ENCODE results near the gene MATN1. TPM values are rescaled to one million over a fixed set of nuclear protein-coding genes. Genes with fewer than 3 reads are reported as not detected.

The MATN1 gene
- total RNA-seq, 2 donors from 2014 or later = not detected

DNA sequence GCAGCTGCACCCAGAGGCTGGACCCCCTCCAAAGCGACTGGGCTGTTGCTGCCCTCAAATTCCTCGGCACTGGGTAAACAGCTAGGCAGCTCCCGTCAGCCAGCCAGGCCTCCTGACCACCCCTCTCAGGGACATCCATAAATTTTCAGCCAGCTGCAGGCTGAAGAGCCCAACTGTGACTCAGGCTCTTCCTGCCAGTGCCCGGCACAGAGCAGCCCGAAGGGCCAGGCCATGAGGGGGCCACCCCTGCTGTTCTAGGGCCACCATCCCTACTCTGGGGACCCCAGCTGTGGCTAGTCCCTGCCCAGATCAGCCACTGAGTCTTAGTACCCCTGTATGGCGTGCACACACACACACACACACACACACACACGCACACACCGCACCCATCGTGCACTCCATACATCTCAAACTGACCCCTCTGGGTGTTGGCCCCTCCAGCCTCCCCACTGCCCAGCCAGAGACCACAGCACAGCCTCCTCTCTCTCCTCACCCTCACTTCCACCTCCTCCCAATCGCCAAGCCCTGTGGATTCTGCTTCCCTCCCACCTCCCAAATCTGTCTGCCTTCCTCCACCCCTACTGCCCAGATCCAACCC lies 40.4 kb upstream of the MATN1 start:
- Histone ChIP-seq H3K36me3 (ENCODE audit: control insufficient read depth, insufficient read depth, low read length) (no peaks in the 10 kb centered on the region), H3K4me1 (ENCODE audit: control insufficient read depth, insufficient read depth, low read length) (no peaks in the 10 kb centered on the region), H3K27ac (ENCODE audit: low read depth, low read length) (no peak overlapping the region), H3K9me3 (ENCODE audit: control insufficient read depth, low read length) (peaks cover 5% of the 10 kb centered on the region), H3K9ac (ENCODE audit: extremely low read depth, low read length, poor library complexity, severe bottlenecking) (no peak overlapping the region), H3K27me3 (ENCODE audit: control insufficient read depth, insufficient read depth, low read length, poor library complexity, severe bottlenecking) (no peaks in the 10 kb centered on the region), H3K4me3 (ENCODE audit: low read length) (no peak overlapping the region)
- H3K4me1 Mint-ChIP-seq = peaks cover 14% of the 10 kb centered on the region
- WGBS, 2 experiments (ENCODE audit: insufficient coverage in 1 of 2, insufficient read length in 1 of 2) = 83 to 97% methylated on average over 3 to 10 of the region's 10 CpGs
- H3K9me3 Mint-ChIP-seq = no peaks in the 10 kb centered on the region
- no peak overlapping the region for H3K27ac Mint-ChIP-seq
- H3K4me3 Mint-ChIP-seq = no peak overlapping the region
- TF ChIP-seq, protein P1, sequence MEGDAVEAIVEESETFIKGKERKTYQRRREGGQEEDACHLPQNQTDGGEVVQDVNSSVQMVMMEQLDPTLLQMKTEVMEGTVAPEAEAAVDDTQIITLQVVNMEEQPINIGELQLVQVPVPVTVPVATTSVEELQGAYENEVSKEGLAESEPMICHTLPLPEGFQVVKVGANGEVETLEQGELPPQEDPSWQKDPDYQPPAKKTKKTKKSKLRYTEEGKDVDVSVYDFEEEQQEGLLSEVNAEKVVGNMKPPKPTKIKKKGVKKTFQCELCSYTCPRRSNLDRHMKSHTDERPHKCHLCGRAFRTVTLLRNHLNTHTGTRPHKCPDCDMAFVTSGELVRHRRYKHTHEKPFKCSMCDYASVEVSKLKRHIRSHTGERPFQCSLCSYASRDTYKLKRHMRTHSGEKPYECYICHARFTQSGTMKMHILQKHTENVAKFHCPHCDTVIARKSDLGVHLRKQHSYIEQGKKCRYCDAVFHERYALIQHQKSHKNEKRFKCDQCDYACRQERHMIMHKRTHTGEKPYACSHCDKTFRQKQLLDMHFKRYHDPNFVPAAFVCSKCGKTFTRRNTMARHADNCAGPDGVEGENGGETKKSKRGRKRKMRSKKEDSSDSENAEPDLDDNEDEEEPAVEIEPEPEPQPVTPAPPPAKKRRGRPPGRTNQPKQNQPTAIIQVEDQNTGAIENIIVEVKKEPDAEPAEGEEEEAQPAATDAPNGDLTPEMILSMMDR (conservative IDR thresholded peaks at IDR 0.05) = no peak
- DNase-seq = no peak
- H3K36me3 Mint-ChIP-seq (ENCODE audit: low read depth) = no peaks in the 10 kb centered on the region
- no peaks in the 10 kb centered on the region for H3K27me3 Mint-ChIP-seq (ENCODE audit: insufficient read depth)

DNA sequence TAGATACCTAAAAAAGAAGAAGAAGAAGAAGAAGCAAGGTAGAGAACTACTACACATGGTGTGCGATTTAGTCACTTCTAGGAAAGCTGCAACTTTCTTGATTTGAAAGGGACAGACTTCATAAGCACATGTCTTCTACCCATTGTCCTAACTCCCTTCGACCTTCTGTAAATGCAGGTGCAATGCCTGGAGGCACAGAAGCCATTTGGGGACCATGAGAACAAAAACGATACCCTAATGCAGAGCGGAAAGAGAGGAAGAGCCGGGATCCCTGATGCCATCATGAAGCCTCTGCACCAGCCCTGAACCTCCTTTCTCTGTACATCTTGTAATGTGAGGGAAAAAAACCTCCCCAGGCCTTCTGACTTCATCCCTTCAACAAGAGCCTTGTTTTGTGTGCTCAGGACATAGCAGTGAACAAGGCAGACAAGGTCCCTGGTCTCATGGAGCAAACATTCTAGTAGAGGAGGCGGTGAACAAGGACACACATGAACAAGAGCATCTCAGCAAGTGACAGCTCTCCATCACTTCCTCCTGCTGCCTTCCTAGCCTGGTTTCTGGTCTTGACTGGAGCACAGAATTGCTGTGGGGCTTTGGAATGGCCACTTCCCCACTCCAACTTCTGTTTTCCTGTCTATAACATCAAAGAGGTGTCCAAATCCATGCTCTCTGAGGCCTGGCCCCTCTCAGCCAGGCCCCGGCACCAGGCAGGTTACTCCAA lies 39.7 kb upstream of the MATN1 start:
- TF ChIP-seq, protein P1 (conservative IDR thresholded peaks at IDR 0.05) = no peak
- no peaks in the 10 kb centered on the region for H3K36me3 Mint-ChIP-seq (ENCODE audit: low read depth)
- H3K27me3 Mint-ChIP-seq (ENCODE audit: insufficient read depth) = no peaks in the 10 kb centered on the region
- H3K27me3 ChIP-seq (ENCODE audit: control insufficient read depth, insufficient read depth, low read length, poor library complexity, severe bottlenecking) = no peaks in the 10 kb centered on the region
- no peak overlapping the region for H3K4me3 Mint-ChIP-seq
- peaks cover 14% of the 10 kb centered on the region for H3K4me1 Mint-ChIP-seq
- H3K9me3 ChIP-seq (ENCODE audit: control insufficient read depth, low read length) = peaks cover 5% of the 10 kb centered on the region
- H3K36me3 ChIP-seq (ENCODE audit: control insufficient read depth, insufficient read depth, low read length) = no peaks in the 10 kb centered on the region
- H3K4me1 ChIP-seq (ENCODE audit: control insufficient read depth, insufficient read depth, low read length) = no peaks in the 10 kb centered on the region
- H3K9ac ChIP-seq (ENCODE audit: extremely low read depth, low read length, poor library complexity, severe bottlenecking) = no peak overlapping the region
- H3K9me3 Mint-ChIP-seq = no peaks in the 10 kb centered on the region
- no peak for DNase-seq
- no peak overlapping the region for H3K4me3 ChIP-seq (ENCODE audit: low read length)
- no peak overlapping the region for H3K27ac Mint-ChIP-seq
- 94 to 95% methylated on average over 4 to 7 of the region's 7 CpGs for WGBS, 2 experiments (ENCODE audit: insufficient coverage in 1 of 2, insufficient read length in 1 of 2)
- H3K27ac ChIP-seq (ENCODE audit: low read depth, low read length) = no peak overlapping the region

DNA sequence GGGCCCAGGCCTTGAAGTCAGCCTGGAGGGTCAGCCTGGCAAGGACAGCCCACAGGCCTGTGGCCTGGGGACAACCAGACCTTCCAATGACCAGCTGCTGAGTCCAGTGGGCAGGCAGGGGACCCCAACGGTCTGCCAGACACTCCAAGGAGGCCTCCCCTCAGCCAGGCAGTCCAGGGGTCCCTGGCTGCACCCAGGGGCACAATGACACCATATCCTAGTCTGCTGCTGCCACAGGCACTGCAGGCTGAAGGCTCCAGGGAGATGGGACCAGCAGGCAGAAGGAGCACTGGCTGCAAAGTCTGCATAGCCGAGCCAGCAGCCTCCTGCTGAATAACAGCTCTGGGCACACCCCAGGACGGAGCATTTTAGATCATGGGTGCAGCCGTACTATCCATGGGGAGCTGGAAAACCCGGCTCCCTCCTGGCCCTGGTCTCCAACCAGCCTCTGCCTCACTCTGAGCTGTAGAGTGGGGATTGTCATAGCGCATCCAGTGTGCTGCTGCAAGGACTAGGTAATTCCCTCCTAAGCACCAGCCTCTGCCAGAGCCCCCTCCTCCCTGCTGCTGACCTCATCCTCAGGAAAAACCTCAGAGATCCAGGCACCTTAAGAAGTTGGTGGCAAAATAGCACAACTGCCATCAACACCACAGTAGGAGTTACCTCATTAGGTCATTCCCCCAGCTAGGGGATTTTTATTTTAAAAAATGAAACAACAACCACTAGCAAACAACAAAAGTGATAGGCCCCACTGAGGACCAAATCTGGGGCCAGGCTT lies 39.0 kb upstream of the MATN1 start:
- peaks cover 14% of the 10 kb centered on the region for H3K4me1 Mint-ChIP-seq
- H3K4me3 Mint-ChIP-seq = no peak overlapping the region
- Histone ChIP-seq H3K4me3 (ENCODE audit: low read length) (no peak overlapping the region), H3K27ac (ENCODE audit: low read depth, low read length) (no peak overlapping the region), H3K36me3 (ENCODE audit: control insufficient read depth, insufficient read depth, low read length) (no peaks in the 10 kb centered on the region), H3K9me3 (ENCODE audit: control insufficient read depth, low read length) (peaks cover 5% of the 10 kb centered on the region), H3K27me3 (ENCODE audit: control insufficient read depth, insufficient read depth, low read length, poor library complexity, severe bottlenecking) (no peaks in the 10 kb centered on the region), H3K9ac (ENCODE audit: extremely low read depth, low read length, poor library complexity, severe bottlenecking) (no peak overlapping the region), H3K4me1 (ENCODE audit: control insufficient read depth, insufficient read depth, low read length) (no peaks in the 10 kb centered on the region)
- TF ChIP-seq, protein P1 (conservative IDR thresholded peaks at IDR 0.05) = no peak
- H3K36me3 Mint-ChIP-seq (ENCODE audit: low read depth) = no peaks in the 10 kb centered on the region
- H3K9me3 Mint-ChIP-seq = no peaks in the 10 kb centered on the region
- H3K27ac Mint-ChIP-seq = peak overlapping the region; percentile 39
- H3K27me3 Mint-ChIP-seq (ENCODE audit: insufficient read depth) = no peaks in the 10 kb centered on the region
- DNase-seq = no peak
- WGBS, 2 experiments (ENCODE audit: insufficient coverage in 1 of 2, insufficient read length in 1 of 2) = 84 to 85% methylated on average over 3 to 6 of the region's 6 CpGs
